Activated T-helper 17 cell treated with anti-CD3 and anti-CD28 coated beads, Interleukin-2, amount 50 U/mL, for 72 hours (primary cell): Measurements from ENCODE around the gene CENPE. TPM values are rescaled to one million over a fixed set of nuclear protein-coding genes. Genes with fewer than 3 reads are reported as not detected.
A peak's percentile ranks its signal among the peaks of the same experiment; 100 is the strongest.

ENCODE experiments used
- ATAC-seq: fragments of 150-1000 bp; cut with Tn5 transposase; replicated peaks from 2 replicates; pipeline ENCODE4 v1.10.0; 2021; ENCODE audit warnings: mild to moderate bottlenecking, moderate library complexity
- H3K27ac Mint-ChIP-seq: one replicate; pipeline ENCODE4 v1.8.0; 2022; ENCODE audit warnings: mixed read lengths
- H3K27me3 Mint-ChIP-seq: one replicate; pipeline ENCODE4 v1.8.0; 2022; ENCODE audit warnings: mixed read lengths
- H3K36me3 Mint-ChIP-seq: one replicate; pipeline ENCODE4 v1.8.0; 2022; ENCODE audit warnings: low read depth, mild to moderate bottlenecking, mixed read lengths
- H3K4me1 Mint-ChIP-seq: one replicate; pipeline ENCODE4 v1.8.0; 2022; ENCODE audit warnings: mixed read lengths
- H3K4me3 Mint-ChIP-seq: one replicate; pipeline ENCODE4 v1.8.0; 2022; ENCODE audit warnings: mild to moderate bottlenecking, mixed read lengths
- H3K9me3 Mint-ChIP-seq: one replicate; pipeline ENCODE4 v1.8.0; 2022; ENCODE audit warnings: mixed read lengths
- total RNA-seq, 2 donors: library from RNA; stranded (reverse); gene quantifications; one replicate each; pipeline ENCODE4 v1.2.3, GENCODE V29; 2022

The CENPE gene
- total RNA-seq, 2 donors from 2014 or later: 39.4 to 50.2 TPM

- ATAC-seq: no peak
- peaks cover 43% of the 10 kb centered on the region for H3K36me3 Mint-ChIP-seq
- H3K27me3 Mint-ChIP-seq: no peaks in the 10 kb centered on the region
- peak overlapping the region; percentile 95 for H3K27ac Mint-ChIP-seq
- H3K4me1 Mint-ChIP-seq: peaks cover 12% of the 10 kb centered on the region
- H3K9me3 Mint-ChIP-seq: no peaks in the 10 kb centered on the region
- peak overlapping the region; percentile 89 for H3K4me3 Mint-ChIP-seq
These were observed 122.7 kb downstream of the CENPE start for GRCh38 chr4:103075435-103075893.

- Mint-ChIP-seq H3K27ac (peak overlapping the region; percentile 95), H3K36me3 (peaks cover 48% of the 10 kb centered on the region), H3K4me1 (peaks cover 12% of the 10 kb centered on the region), H3K4me3 (peak overlapping the region; percentile 89), H3K9me3 (no peaks in the 10 kb centered on the region), H3K27me3 (no peaks in the 10 kb centered on the region)
- ATAC-seq: no peak
These were observed 123.3 kb downstream of the CENPE start for GRCh38 chr4:103074744-103075434.

GRCh38 chr4:103073792-103074438, 124.2 kb downstream of the CENPE start:
- Mint-ChIP-seq H3K27me3 (no peaks in the 10 kb centered on the region), H3K4me3 (peak overlapping the region; percentile 89), H3K4me1 (peaks cover 12% of the 10 kb centered on the region), H3K9me3 (no peaks in the 10 kb centered on the region), H3K36me3 (peaks cover 48% of the 10 kb centered on the region), H3K27ac (no peak overlapping the region)
- no peak for ATAC-seq

GRCh38 chr4:103067841-103068547, 130.1 kb downstream of the CENPE start:
- H3K9me3 Mint-ChIP-seq: no peaks in the 10 kb centered on the region
- peak; percentile 89 for ATAC-seq
- H3K27me3 Mint-ChIP-seq: no peaks in the 10 kb centered on the region
- H3K36me3 Mint-ChIP-seq: peaks cover 73% of the 10 kb centered on the region
- H3K27ac Mint-ChIP-seq: peak overlapping the region; percentile 77
- no peak overlapping the region for H3K4me3 Mint-ChIP-seq
- H3K4me1 Mint-ChIP-seq: peaks cover 13% of the 10 kb centered on the region

GRCh38 chr4:103060453-103061148, 137.5 kb downstream of the CENPE start:
- Mint-ChIP-seq H3K4me3 (no peak overlapping the region), H3K36me3 (peaks cover 57% of the 10 kb centered on the region), H3K9me3 (no peaks in the 10 kb centered on the region), H3K27ac (no peak overlapping the region), H3K4me1 (no peaks in the 10 kb centered on the region), H3K27me3 (no peaks in the 10 kb centered on the region)
- ATAC-seq: no peak

Other genes starting within 250 kb of the CENPE start
- 1 to 10 TPM; 1.1 to 2.6 TPM for gene SLC9B1, start 178.6 kb downstream of the CENPE start, total RNA-seq
- gene SLC9B2, start 121.6 kb downstream of the CENPE start, total RNA-seq: 10 to 100 TPM; 26.0 to 36.5 TPM
- gene BDH2, start 98.5 kb downstream of the CENPE start, total RNA-seq: 10 to 100 TPM; 11.4 to 12.6 TPM